SK-N-SH treated with all-trans-retinoic acid at 6 μM for 48 hours (cell line): ENCODE data around the gene MBOAT7.

Source experiments
- ZFP30 ChIP-seq: fragments of 450-650 bp; formaldehyde crosslinking; IDR thresholded peaks from 2 replicates; pipeline ENCODE4 v1.5.0; 2022; ENCODE audit warnings: mild to moderate bottlenecking, moderate library complexity
- TF ChIP-seq, protein P1 (sequence below): fragments of 250-450 bp; sonication (Bioruptor Pico); IDR thresholded peaks from 2 replicates; pipeline ENCODE4 v1.5.1; 2020; ENCODE audit warnings: low read depth, mild to moderate bottlenecking, moderate library complexity

DNA sequence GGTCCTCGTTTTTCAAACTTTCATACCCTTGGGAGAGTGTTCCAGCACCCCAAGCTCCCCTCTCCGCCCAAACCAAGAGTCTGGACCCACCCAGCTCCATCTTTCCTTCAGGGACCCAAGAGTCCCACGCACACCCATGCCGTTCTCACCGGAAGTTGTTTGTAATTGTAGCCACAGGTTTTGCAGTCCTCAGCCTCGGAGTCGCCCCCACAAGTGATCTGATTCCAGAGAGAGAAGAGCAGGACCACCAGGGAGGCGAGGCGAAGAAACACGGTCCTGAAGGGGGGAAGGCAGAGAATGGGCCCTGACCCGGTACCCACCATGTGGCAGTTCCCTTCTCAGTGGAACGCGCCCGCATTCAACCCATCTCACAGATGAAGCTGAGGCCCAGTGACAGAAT lies 26.5 kb downstream of the MBOAT7 start:
- TF ChIP-seq, protein P1, sequence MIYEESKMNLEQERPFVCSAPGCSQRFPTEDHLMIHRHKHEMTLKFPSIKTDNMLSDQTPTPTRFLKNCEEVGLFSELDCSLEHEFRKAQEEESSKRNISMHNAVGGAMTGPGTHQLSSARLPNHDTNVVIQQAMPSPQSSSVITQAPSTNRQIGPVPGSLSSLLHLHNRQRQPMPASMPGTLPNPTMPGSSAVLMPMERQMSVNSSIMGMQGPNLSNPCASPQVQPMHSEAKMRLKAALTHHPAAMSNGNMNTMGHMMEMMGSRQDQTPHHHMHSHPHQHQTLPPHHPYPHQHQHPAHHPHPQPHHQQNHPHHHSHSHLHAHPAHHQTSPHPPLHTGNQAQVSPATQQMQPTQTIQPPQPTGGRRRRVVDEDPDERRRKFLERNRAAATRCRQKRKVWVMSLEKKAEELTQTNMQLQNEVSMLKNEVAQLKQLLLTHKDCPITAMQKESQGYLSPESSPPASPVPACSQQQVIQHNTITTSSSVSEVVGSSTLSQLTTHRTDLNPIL (CRISPR knock-in tag), result no peak
- TF ChIP-seq ZFP30 (CRISPR knock-in tag), result no peak
